ENCODE measurements around the gene CLEC4F. TPM values are rescaled to one million over a fixed set of nuclear protein-coding genes. Genes with fewer than 3 reads are reported as not detected.

Gene CLEC4F, protein sequence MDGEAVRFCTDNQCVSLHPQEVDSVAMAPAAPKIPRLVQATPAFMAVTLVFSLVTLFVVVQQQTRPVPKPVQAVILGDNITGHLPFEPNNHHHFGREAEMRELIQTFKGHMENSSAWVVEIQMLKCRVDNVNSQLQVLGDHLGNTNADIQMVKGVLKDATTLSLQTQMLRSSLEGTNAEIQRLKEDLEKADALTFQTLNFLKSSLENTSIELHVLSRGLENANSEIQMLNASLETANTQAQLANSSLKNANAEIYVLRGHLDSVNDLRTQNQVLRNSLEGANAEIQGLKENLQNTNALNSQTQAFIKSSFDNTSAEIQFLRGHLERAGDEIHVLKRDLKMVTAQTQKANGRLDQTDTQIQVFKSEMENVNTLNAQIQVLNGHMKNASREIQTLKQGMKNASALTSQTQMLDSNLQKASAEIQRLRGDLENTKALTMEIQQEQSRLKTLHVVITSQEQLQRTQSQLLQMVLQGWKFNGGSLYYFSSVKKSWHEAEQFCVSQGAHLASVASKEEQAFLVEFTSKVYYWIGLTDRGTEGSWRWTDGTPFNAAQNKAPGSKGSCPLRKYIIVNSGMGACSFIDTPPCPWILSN
- total RNA-seq, result not detected

DNA sequence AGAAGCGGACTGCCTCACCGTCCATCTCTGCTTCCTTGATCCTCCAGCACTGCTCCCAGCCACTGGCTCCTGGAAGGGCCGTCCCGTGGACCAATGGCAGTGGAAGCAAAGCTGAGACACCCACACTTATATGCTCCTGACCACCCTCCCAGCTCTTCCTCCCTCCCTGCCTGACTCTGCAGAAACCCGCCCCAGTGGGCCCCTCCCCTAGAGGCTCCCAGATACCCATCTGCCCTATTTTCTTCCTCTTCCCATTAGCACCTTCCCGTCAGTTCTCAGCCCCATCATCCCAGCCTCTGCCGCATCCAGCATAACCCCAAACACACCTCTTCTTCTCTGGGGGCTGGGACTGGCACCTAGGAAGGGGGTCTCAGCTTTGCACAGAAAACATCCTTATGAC, at the start of gene CLEC4F:
Gene CLEC4F, minus strand, starts transcription at position 101 of the 400 bp plus-strand sequence. Its CDS starts 76 bp downstream, at position 25.
- Histone ChIP-seq H3K4me1 (no peaks in the 10 kb centered on the region), H3K9me3 (no peaks in the 10 kb centered on the region), H3K27me3 (no peaks in the 10 kb centered on the region), H3K27ac (no peak within 1 kb of the TSS), H3K36me3 (no peaks in the 10 kb centered on the region), H3K4me3 (no peak within 1 kb of the TSS)
- intact Hi-C loops (cut with DNase I), result no loop called here
- TF ChIP-seq, protein P1, sequence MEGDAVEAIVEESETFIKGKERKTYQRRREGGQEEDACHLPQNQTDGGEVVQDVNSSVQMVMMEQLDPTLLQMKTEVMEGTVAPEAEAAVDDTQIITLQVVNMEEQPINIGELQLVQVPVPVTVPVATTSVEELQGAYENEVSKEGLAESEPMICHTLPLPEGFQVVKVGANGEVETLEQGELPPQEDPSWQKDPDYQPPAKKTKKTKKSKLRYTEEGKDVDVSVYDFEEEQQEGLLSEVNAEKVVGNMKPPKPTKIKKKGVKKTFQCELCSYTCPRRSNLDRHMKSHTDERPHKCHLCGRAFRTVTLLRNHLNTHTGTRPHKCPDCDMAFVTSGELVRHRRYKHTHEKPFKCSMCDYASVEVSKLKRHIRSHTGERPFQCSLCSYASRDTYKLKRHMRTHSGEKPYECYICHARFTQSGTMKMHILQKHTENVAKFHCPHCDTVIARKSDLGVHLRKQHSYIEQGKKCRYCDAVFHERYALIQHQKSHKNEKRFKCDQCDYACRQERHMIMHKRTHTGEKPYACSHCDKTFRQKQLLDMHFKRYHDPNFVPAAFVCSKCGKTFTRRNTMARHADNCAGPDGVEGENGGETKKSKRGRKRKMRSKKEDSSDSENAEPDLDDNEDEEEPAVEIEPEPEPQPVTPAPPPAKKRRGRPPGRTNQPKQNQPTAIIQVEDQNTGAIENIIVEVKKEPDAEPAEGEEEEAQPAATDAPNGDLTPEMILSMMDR (IDR thresholded peaks at IDR 0.05), result no peak
- no peak for DNase-seq (ENCODE audit: low spot score in 2 of 2)

DNA sequence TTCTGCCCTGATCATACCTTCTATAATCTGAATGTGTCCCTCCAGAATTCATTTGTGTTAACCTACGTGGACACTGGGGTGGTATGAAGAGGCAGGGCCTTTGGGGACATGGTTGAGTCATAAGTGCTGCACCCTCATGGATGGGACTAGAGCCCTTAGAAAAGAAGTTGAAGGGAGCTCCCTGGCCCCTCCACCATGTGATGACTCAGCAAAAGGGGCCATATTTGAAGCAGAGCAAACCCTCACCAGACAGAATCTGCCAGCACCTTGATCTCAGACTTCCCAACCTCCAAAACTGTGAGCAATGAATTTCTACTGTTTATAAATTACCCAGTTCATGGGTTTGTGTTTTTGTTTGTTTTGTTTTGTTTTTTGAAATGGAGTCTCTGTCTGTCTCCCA, 48.6 kb upstream of the CLEC4F start:
- intact Hi-C loops (cut with DNase I), result no loop called here
- Histone ChIP-seq H3K4me3 (no peak overlapping the region), H3K4me1 (peaks cover 0 to 2% of the 10 kb centered on the region in 2 donors), H3K9me3 (no peaks in the 10 kb centered on the region), H3K27me3 (no peaks in the 10 kb centered on the region), H3K36me3 (no peaks in the 10 kb centered on the region), H3K27ac (no peak overlapping the region)
- TF ChIP-seq, protein P1 (IDR thresholded peaks at IDR 0.05), result no peak
- DNase-seq (ENCODE audit: low spot score in 2 of 2), result no peak

DNA sequence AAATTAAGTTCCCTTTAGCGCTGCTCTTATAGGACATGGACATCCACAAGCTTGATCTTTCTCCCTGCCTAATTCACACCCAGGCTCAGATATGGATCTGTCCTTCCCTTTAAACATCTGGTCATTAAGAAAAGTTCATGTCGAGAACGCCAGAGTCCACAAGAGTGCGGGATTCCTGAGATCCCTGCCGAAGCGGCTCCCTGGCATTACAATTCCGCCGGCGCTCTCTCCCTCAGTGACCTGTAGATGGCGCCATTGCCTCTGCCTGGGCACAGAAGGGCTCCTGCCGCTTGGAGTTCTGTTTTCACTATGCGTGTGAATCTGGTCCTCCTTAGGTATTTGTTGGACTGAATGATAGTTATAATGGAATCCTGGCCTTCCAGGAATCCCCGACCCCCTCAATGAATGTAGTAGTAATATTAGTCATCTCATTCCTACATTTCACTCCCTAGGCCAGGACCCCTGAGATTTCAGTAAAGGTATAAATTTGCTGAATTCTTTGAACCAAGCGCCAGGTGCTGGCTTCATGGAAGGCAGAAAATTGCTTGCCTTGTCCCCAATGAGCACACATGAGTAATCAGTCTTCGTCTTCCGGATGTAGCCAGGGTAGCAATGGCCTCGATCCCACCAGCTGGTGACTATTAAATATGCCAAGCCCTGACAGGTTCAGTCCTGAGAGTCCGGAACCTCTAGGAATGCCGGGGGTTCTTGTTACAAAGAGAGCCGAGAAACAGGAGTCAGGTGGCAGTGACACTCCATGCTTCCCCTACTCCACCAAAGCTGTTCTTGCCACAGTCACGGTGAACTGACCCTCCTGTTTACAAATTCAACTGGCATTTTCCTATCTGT, 41.6 kb upstream of the CLEC4F start:
- no peaks in the 10 kb centered on the region for H3K27me3 ChIP-seq
- intact Hi-C loops (cut with DNase I), result loop anchor here (2.0 kb wide), 1 partner anchor 87 kb away; no protein-coding TSS in a partner anchor
- TF ChIP-seq, protein P1 (IDR thresholded peaks at IDR 0.05), result peak; percentile 73 to 90 (median 87)
- H3K4me1 ChIP-seq, result no peaks in the 10 kb centered on the region
- H3K36me3 ChIP-seq, result no peaks in the 10 kb centered on the region
- DNase-seq (ENCODE audit: low spot score in 2 of 2), result peak; percentile 21 to 84
- H3K4me3 ChIP-seq, result no peak overlapping the region
- no peak overlapping the region for H3K27ac ChIP-seq
- no peaks in the 10 kb centered on the region for H3K9me3 ChIP-seq

DNA sequence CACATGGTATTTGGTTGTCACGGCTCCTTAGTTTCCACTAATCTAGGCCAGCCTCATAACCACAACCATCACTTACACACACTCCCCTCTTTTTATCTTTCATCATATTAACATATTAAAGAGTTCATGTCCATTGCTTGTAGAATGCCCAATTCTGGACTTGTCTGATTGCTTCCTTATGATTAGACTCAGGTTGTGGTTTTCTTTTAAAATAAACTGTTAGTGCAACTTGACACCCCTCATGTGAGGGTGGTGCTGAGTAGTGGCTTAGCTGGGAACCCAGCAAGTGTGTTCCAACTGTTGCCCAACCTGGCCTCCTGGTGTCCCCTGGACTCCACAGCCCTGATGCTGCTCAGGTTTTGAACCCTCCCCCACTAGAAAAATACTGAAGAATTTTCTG, 35.3 kb upstream of the CLEC4F start:
- TF ChIP-seq, protein P1 (IDR thresholded peaks at IDR 0.05), result no peak
- no peak for DNase-seq (ENCODE audit: low spot score in 2 of 2)
- Histone ChIP-seq H3K9me3 (no peaks in the 10 kb centered on the region), H3K36me3 (no peaks in the 10 kb centered on the region), H3K27me3 (no peaks in the 10 kb centered on the region), H3K4me1 (no peaks in the 10 kb centered on the region), H3K4me3 (no peak overlapping the region), H3K27ac (no peak overlapping the region)
- intact Hi-C loops (cut with DNase I), result no loop called here

DNA sequence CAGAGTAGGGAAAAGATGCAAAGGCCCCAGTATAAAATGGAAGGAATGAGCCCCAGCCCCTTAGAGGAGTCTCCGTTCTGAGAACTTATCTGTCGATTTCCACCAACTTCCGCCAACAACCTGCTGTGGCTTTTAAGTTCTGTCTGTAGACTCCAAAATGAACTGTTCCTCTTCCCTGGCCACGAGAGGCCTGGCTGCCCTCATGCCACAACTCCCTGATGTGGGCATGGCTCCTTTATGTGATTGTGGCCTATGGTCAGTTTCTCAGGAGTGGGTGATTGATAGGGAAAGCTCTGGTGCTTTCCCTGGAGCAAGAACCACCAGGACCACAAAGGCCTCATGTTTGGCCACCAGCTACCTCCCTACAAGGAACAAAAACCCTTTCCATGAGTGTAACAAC, 34.0 kb upstream of the CLEC4F start:
- Histone ChIP-seq H3K4me3 (no peak overlapping the region), H3K27me3 (no peaks in the 10 kb centered on the region), H3K27ac (no peak overlapping the region), H3K4me1 (no peaks in the 10 kb centered on the region), H3K9me3 (no peaks in the 10 kb centered on the region), H3K36me3 (no peaks in the 10 kb centered on the region)
- DNase-seq (ENCODE audit: low spot score in 2 of 2), result no peak
- TF ChIP-seq, protein P1 (IDR thresholded peaks at IDR 0.05), result no peak
- intact Hi-C loops (cut with DNase I), result no loop called here

Measured in ascending aorta (tissue), 2 donors.